ENCODE data around the gene EIF3K. TPM values are rescaled to one million over a fixed set of nuclear protein-coding genes. Genes with fewer than 3 reads are reported as not detected.
A peak's percentile ranks its signal among the peaks of the same experiment; 100 is the strongest.

Gene EIF3K
- total RNA-seq, 1 donor from 2014 or later: 261 TPM

DNA sequence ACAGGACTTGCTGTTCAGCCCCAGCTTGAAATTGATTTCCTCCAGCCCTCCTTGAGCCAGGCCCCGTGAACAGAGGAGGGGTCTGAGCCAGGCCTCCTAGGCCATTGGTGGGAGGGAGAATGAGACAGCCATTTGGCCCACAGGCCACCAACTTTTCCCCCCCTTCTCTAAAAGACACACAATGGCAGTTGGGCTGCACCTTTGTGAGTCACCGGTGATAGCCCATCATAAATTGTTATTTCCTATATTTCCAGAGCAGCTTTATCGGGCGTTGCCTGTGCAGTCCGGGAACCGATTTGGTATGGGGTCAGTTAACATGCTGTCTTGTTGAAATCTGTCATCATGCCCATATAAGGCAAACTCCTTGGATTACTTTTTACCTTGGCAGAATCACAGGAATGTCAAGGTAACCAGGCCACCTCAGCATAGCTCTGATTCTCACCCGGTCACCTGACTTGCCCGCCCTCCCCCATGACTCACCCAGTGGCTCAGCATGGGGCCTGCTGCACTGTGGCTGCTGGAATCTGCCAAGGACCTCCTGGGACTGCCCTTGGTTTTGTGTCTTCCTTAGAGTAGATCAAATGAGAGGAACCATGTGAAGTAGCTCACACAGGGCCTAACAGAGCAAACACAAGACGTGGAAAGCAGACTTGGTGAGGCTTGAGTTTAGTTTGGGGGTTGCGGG, 64.5 kb downstream of the EIF3K start:
- H3K4me1 ChIP-seq: peaks cover 33% of the 10 kb centered on the region
- H3K79me2 ChIP-seq (ENCODE audit: low read depth): peaks cover 93% of the 10 kb centered on the region

DNA sequence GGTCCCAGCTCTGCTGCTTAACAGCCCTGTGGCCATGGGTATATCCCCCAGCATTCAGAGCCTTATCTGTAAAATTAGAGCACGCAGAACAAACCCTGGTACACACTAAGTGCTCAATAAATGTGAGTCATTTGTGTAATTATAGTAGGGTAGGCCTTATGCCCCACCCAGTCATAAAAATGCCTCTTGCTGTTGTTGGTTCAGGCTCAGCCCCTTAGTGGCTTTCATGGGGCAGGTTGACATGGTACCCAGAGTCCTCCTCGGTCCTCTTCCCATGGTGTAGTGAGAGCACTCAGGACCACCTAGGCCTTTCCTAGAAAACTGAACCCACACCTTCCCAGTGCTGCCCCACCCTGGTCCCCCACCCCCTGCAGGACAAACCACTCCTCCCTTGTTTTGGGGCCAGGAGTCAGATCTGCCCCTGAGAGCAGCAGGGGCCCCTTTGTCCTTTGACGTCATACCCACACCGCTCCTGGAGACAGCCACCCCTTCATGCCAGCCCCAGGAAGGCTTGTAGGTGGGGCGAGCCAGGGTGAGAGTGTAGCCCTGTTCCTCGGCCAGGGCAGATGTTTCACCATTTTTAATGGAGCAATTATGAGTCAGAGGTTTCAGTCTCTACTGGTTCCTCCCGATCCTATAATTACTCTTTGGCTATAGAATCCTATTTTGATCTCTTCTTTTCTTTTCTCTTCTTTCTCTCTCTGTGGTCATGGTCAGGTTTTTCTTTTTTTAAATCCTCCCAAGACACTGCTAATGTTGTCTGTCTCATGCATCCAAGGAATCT, 65.3 kb downstream of the EIF3K start:
- Histone ChIP-seq H3F3A (ENCODE audit: low read depth) (peaks cover 36% of the 10 kb centered on the region), H3K79me2 (ENCODE audit: low read depth) (peaks cover 93% of the 10 kb centered on the region), H4K20me1 (ENCODE audit: low read depth) (peaks cover 73% of the 10 kb centered on the region), H2AFZ (replicated peaks) (no peak overlapping the region), H3K4me3 (no peak overlapping the region), H3K4me1 (peaks cover 33% of the 10 kb centered on the region), H3K27ac (no peak overlapping the region), H3K9ac (no peak overlapping the region), H3K9me3 (ENCODE audit: low read depth) (no peaks in the 10 kb centered on the region), H3K4me2 (no peak overlapping the region), H3K36me3 (no peaks in the 10 kb centered on the region), H3K27me3 (no peaks in the 10 kb centered on the region)
- H3K27me3 Mint-ChIP-seq (ENCODE audit: insufficient read depth, low read depth): peaks cover 2% of the 10 kb centered on the region
- H3K4me3 Mint-ChIP-seq: no peak overlapping the region
- peaks cover 40% of the 10 kb centered on the region for H3K4me1 Mint-ChIP-seq
- H3K27ac Mint-ChIP-seq: peak overlapping the region; percentile 36
- peaks cover 29% of the 10 kb centered on the region for H3K36me3 Mint-ChIP-seq
- no peak for DNase-seq (ENCODE audit: low spot score)
- H3K9me3 Mint-ChIP-seq: peaks cover 2% of the 10 kb centered on the region
- TF ChIP-seq EZH2phosphoT487 (IDR thresholded peaks at IDR 0.05): no peak
- no peak for TF ChIP-seq EZH2 (IDR thresholded peaks at IDR 0.05)
- TF ChIP-seq, protein P1, sequence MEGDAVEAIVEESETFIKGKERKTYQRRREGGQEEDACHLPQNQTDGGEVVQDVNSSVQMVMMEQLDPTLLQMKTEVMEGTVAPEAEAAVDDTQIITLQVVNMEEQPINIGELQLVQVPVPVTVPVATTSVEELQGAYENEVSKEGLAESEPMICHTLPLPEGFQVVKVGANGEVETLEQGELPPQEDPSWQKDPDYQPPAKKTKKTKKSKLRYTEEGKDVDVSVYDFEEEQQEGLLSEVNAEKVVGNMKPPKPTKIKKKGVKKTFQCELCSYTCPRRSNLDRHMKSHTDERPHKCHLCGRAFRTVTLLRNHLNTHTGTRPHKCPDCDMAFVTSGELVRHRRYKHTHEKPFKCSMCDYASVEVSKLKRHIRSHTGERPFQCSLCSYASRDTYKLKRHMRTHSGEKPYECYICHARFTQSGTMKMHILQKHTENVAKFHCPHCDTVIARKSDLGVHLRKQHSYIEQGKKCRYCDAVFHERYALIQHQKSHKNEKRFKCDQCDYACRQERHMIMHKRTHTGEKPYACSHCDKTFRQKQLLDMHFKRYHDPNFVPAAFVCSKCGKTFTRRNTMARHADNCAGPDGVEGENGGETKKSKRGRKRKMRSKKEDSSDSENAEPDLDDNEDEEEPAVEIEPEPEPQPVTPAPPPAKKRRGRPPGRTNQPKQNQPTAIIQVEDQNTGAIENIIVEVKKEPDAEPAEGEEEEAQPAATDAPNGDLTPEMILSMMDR (IDR thresholded peaks at IDR 0.05): no peak

More for the DNA sequence above, 64.5 kb downstream of the EIF3K start:
- no peak overlapping the region for H3K4me3 ChIP-seq
- H3K4me3 Mint-ChIP-seq: no peak overlapping the region
- H3K9me3 Mint-ChIP-seq: peaks cover 2% of the 10 kb centered on the region
- DNase-seq (ENCODE audit: low spot score): peak; percentile 40
- no peaks in the 10 kb centered on the region for H3K9me3 ChIP-seq (ENCODE audit: low read depth)
- peak overlapping the region; percentile 12 for H3K4me2 ChIP-seq
- peaks cover 29% of the 10 kb centered on the region for H3K36me3 Mint-ChIP-seq
- peak overlapping the region; percentile 55 for H3K27ac ChIP-seq
- H3K27me3 Mint-ChIP-seq (ENCODE audit: insufficient read depth, low read depth): peaks cover 2% of the 10 kb centered on the region
- no peaks in the 10 kb centered on the region for H3K27me3 ChIP-seq
- H3F3A ChIP-seq (ENCODE audit: low read depth): peaks cover 36% of the 10 kb centered on the region
- peak overlapping the region; percentile 36 for H3K27ac Mint-ChIP-seq
- peaks cover 38% of the 10 kb centered on the region for H3K4me1 Mint-ChIP-seq
- no peak overlapping the region for H3K9ac ChIP-seq
- H2AFZ ChIP-seq (replicated peaks): no peak overlapping the region
- peaks cover 75% of the 10 kb centered on the region for H4K20me1 ChIP-seq (ENCODE audit: low read depth)
- TF ChIP-seq, protein P1 (IDR thresholded peaks at IDR 0.05): no peak
- TF ChIP-seq EZH2phosphoT487 (IDR thresholded peaks at IDR 0.05) (no peak), EZH2 (IDR thresholded peaks at IDR 0.05) (no peak)
- no peaks in the 10 kb centered on the region for H3K36me3 ChIP-seq

DNA sequence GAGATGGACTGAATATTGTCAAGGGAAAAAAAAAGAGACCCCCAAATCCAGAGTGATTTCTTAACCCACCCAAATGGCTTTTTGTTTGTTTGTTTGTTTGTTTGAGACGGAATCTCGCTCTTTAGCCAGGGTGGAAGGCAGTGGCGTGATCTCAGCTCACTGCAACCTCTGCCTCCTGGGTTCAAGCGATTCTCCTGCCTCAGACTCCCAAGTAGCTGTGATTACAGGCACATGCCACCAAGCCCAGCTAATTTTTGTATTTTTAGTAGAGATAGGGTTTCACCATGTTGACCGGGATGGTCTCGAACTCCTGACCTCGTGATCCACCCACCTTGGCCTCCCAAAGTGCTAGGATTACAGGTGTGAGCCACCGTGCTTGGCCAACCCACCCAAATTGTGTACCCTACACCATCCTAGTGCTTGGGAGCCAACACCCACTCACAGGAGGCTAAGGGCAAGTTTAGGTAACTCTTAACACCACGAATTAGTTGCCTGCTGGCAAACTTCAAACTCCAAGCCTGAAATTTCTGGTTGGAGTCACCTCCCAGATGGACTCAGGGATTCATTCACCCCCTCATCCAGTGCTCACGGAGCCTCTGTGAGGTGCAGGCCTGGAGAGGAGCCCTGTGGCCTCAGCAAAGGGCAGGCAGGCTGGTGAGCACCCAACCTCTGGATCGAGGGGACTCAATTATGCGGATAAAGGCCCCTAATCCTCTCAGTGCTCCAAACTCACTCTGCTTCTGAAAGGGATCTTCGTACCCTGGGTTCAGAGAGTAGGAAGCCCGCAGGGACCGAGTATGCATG, 66.1 kb downstream of the EIF3K start:
- DNase-seq (ENCODE audit: low spot score): peak; percentile 21
- H3K27me3 ChIP-seq: no peaks in the 10 kb centered on the region
- H3K4me3 ChIP-seq: peak overlapping the region; percentile 1
- H3K27ac ChIP-seq: peak overlapping the region; percentile 30
- H3K79me2 ChIP-seq (ENCODE audit: low read depth): peaks cover 94% of the 10 kb centered on the region
- no peak for TF ChIP-seq EZH2 (IDR thresholded peaks at IDR 0.05)
- TF ChIP-seq EZH2phosphoT487 (IDR thresholded peaks at IDR 0.05): no peak
- TF ChIP-seq, protein P1 (IDR thresholded peaks at IDR 0.05): no peak
- peaks cover 33% of the 10 kb centered on the region for H3K4me1 ChIP-seq
- peaks cover 36% of the 10 kb centered on the region for H3F3A ChIP-seq (ENCODE audit: low read depth)
- H3K9me3 Mint-ChIP-seq: peaks cover 3% of the 10 kb centered on the region
- peak overlapping the region; percentile 12 for H3K27ac Mint-ChIP-seq
- peaks cover 28% of the 10 kb centered on the region for H3K36me3 Mint-ChIP-seq
- H3K4me3 Mint-ChIP-seq: peak overlapping the region; percentile 41
- H3K36me3 ChIP-seq: no peaks in the 10 kb centered on the region
- H3K9me3 ChIP-seq (ENCODE audit: low read depth): no peaks in the 10 kb centered on the region
- peaks cover 75% of the 10 kb centered on the region for H4K20me1 ChIP-seq (ENCODE audit: low read depth)
- H2AFZ ChIP-seq (replicated peaks): no peak overlapping the region
- H3K9ac ChIP-seq: no peak overlapping the region
- H3K4me1 Mint-ChIP-seq: peaks cover 46% of the 10 kb centered on the region
- peak overlapping the region; percentile 56 for H3K4me2 ChIP-seq
- peaks cover 2% of the 10 kb centered on the region for H3K27me3 Mint-ChIP-seq (ENCODE audit: insufficient read depth, low read depth)
